K562 (cell line): Measurements from ENCODE around the gene LILRA2. TPM values are rescaled to one million over a fixed set of nuclear protein-coding genes. Genes with fewer than 3 reads are reported as not detected.
A peak's percentile ranks its signal among the peaks of the same experiment; 100 is the strongest.

ENCODE experiments used
- ARHGAP35 ChIP-seq: fragments of 450-650 bp; IDR thresholded peaks from 2 replicates; pipeline ENCODE4 v1.6.1; 2018; ENCODE audit not compliant: partially characterized antibody
- BRD4 ChIP-seq: fragments of 200-600 bp; sonication (generic); IDR thresholded peaks from 2 replicates; pipeline ENCODE4 v1.6.1; 2017; ENCODE audit warnings: inconsistent platforms
- CBFB ChIP-seq: sonication (generic); formaldehyde crosslinking; IDR thresholded peaks from 2 replicates; pipeline ENCODE4 v1.4.0; 2020; ENCODE audit warnings: mild to moderate bottlenecking, missing genetic modification reagents
- CCAR2 ChIP-seq: fragments of 200-400 bp; formaldehyde crosslinking; IDR thresholded peaks from 2 replicates; pipeline ENCODE4 v1.6.1; 2017; ENCODE audit warnings: mild to moderate bottlenecking, low read depth, low read length
- CHCHD3 ChIP-seq: fragments of 250-450 bp; sonication (Bioruptor Pico); IDR thresholded peaks from 2 replicates; pipeline ENCODE4 v2.1.2; 2022; ENCODE audit warnings: mild to moderate bottlenecking
- CREBBP ChIP-seq: IDR thresholded peaks from one replicate; pipeline ENCODE4 v1.6.1; 2012; ENCODE audit warnings: low read depth, mild to moderate bottlenecking, control low read depth, inconsistent platforms, low read length
- CREM ChIP-seq: IDR thresholded peaks from 2 replicates; pipeline ENCODE4 v1.6.1; 2014; ENCODE audit warnings: antibody characterized with exemption, low read depth
- EP400 ChIP-seq: fragments of 450-650 bp; IDR thresholded peaks from 2 replicates; pipeline ENCODE4 v1.6.1; 2017; ENCODE audit warnings: antibody characterized with exemption, mild to moderate bottlenecking, moderate library complexity
- ETS2 ChIP-seq: IDR thresholded peaks from 2 replicates; pipeline ENCODE4 v1.6.1; 2016; ENCODE audit warnings: borderline replicate concordance, missing genetic modification characterization, mild to moderate bottlenecking, moderate library complexity, missing compliant biosample characterization; ENCODE audit not compliant: poor library complexity, severe bottlenecking
- IRF2 ChIP-seq: sonication (generic); formaldehyde crosslinking; IDR thresholded peaks from 2 replicates; pipeline ENCODE4 v1.8.1; 2022; ENCODE audit warnings: mild to moderate bottlenecking, missing genetic modification reagents
- KDM4B ChIP-seq, 2 experiments: fragments of 450-650 bp in 1 of 2; sonication (generic) in 1 of 2; IDR thresholded peaks; 2 replicates each; pipeline ENCODE4 v1.6.1; 2016 to 2017; ENCODE audit warnings: borderline replicate concordance in 2 of 2, antibody characterized with exemption in 1 of 2, low read depth in 1 of 2, mild to moderate bottlenecking in 1 of 2
- KLF13 ChIP-seq: fragments of 450-650 bp; IDR thresholded peaks from 2 replicates; pipeline ENCODE4 v1.6.1; 2016; ENCODE audit warnings: missing genetic modification characterization, low read depth, mild to moderate bottlenecking, missing compliant biosample characterization, moderate library complexity, borderline replicate concordance
- KLF6 ChIP-seq: fragments of 250-450 bp; sonication (Bioruptor Pico); IDR thresholded peaks from 2 replicates; pipeline ENCODE4 v1.4.0; 2020; ENCODE audit warnings: mild to moderate bottlenecking, moderate library complexity, borderline replicate concordance
- NCOA4 ChIP-seq: fragments of 450-650 bp; IDR thresholded peaks from 2 replicates; pipeline ENCODE4 v1.6.1; 2018; ENCODE audit warnings: mild to moderate bottlenecking; ENCODE audit not compliant: partially characterized antibody
- NFIX ChIP-seq: fragments of 250-450 bp; sonication (Bioruptor Pico); IDR thresholded peaks from 2 replicates; pipeline ENCODE4 v1.4.0; 2020; ENCODE audit warnings: low read depth, mild to moderate bottlenecking, moderate library complexity
- NONO ChIP-seq, 2 experiments: fragments of 200-400 bp in 1 of 2; fragments of 450-650 bp in 1 of 2; formaldehyde crosslinking in 1 of 2; IDR thresholded peaks; 2 replicates each; pipeline ENCODE4 v1.6.1; 2017; ENCODE audit warnings: low read depth in 2 of 2, mild to moderate bottlenecking in 2 of 2, moderate library complexity in 2 of 2, low read length in 1 of 2
- PHTF2 ChIP-seq: fragments of 250-450 bp; sonication (Bioruptor Pico); IDR thresholded peaks from 2 replicates; pipeline ENCODE4 v1.5.0; 2021; ENCODE audit warnings: mild to moderate bottlenecking
- RBFOX2 ChIP-seq: fragments of 200-400 bp; formaldehyde crosslinking; IDR thresholded peaks from 2 replicates; pipeline ENCODE4 v1.6.1; 2017; ENCODE audit warnings: low read depth, mild to moderate bottlenecking, low read length, moderate library complexity
- SMARCA4 ChIP-seq: fragments of 450-650 bp; IDR thresholded peaks from 2 replicates; pipeline ENCODE4 v1.6.1; 2016
- SMARCA5 ChIP-seq: fragments of 450-650 bp; IDR thresholded peaks from 2 replicates; pipeline ENCODE4 v1.6.1; 2016
- SMARCE1 ChIP-seq: fragments of 450-650 bp; IDR thresholded peaks from 2 replicates; pipeline ENCODE4 v1.7.1; 2016; ENCODE audit warnings: mild to moderate bottlenecking
- ZNF146 ChIP-seq: IDR thresholded peaks from one replicate; pipeline ENCODE4 v1.6.1; 2018; ENCODE audit warnings: missing compliant biosample characterization; ENCODE audit not compliant: unreplicated experiment
- ZNF311 ChIP-seq: fragments of 250-450 bp; sonication (Bioruptor Pico); IDR thresholded peaks from 2 replicates; pipeline ENCODE4 v1.4.0; 2020; ENCODE audit warnings: mild to moderate bottlenecking, moderate library complexity
- ZNF507 ChIP-seq: conservative IDR thresholded peaks from 2 replicates; pipeline ENCODE4 v1.6.1; 2017; ENCODE audit warnings: missing genetic modification characterization, missing compliant biosample characterization
- ZNF57 ChIP-seq: fragments of 450-650 bp; formaldehyde crosslinking; IDR thresholded peaks from 2 replicates; pipeline ENCODE4 v1.4.0; 2020; ENCODE audit warnings: mild to moderate bottlenecking, moderate library complexity
- ZNF79 ChIP-seq: fragments of 250-450 bp; sonication (Bioruptor Pico); IDR thresholded peaks from 2 replicates; pipeline ENCODE4 v1.4.0; 2020; ENCODE audit warnings: low read depth, mild to moderate bottlenecking, moderate library complexity
- ZSCAN29 ChIP-seq: fragments of 450-650 bp; IDR thresholded peaks from 2 replicates; pipeline ENCODE4 v1.6.1; 2017
- polyA plus RNA-seq, 8 experiments: library from polyadenylated mRNA; depleted of rRNA in 4 of 8; stranded (reverse) in 5 of 8; unstranded in 3 of 8; fragments of >200 nt; fragmentation: Nextera tagmentation in 2 of 8; fragmentation: Illumina TruSeq in 1 of 8; extraction: Ambion mirVana in 2 of 8; extraction: Trizol in 1 of 8; gene quantifications; 2 replicates each; pipeline versions ENCODE4 v1.2.1 to v1.2.3, GENCODE V29; 2011 to 2014; ENCODE audit warnings: inconsistent platforms in 1 of 8, missing spikeins in 1 of 8
- total RNA-seq, 7 experiments: library from RNA; depleted of rRNA in 6 of 7; stranded (reverse); fragments of >200 nt in 6 of 7; fragmentation: Illumina TruSeq in 2 of 7; extraction: Trizol in 2 of 7; gene quantifications; 2 replicates each; pipeline versions ENCODE4 v1.2.1 to v1.2.3, GENCODE V29; 2011 to 2021; ENCODE audit warnings: low replicate concordance in 1 of 7
- TF ChIP-seq, protein P1 (sequence below): fragments of 250-450 bp; sonication (Bioruptor Pico); IDR thresholded peaks from 2 replicates; pipeline ENCODE4 v1.5.0; 2020; ENCODE audit warnings: mild to moderate bottlenecking
- TF ChIP-seq, protein P2 (sequence below): fragments of 250-450 bp; sonication (Bioruptor Pico); IDR thresholded peaks from 2 replicates; pipeline ENCODE4 v1.4.0; 2020

LILRA2 gene
- total and polyA plus RNA-seq, 9 of the 15 experiments (the other 6 are each of a cell fraction or from before 2014, with no cell fraction given), result 0.32 to 2.1 (median 0.96) TPM

DNA sequence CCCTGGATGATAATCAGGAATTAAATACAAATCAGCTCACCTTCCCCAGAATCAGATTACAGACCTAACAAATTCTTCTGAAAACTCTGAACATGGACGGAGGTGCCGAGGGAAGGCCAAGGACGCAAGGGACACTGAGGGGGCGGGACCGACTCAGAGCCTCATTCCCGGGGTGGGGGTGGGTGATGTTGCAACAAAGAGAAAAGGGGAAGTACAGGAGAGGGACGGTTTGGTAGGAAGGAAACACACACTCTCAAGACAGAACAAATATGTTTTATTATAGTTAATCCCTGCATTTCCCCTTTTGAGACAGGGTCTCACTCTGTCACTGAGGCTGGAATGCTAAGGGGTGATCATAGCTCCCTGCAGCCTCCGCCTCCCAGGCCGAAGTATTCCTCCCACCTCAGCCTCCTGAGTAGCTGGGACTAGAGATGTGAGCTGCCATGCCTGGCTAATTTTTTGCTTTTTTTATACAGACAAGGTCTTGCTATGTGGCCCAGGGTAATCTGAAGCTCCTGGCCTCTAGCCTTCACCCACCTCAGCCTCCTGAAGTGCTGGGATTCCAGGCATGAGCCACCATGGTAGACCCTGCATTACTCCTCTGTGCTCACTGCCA is 786 bp upstream of the LILRA2 start (continued):
- no peak for TF ChIP-seq ZNF507 (tag)
- TF ChIP-seq SMARCA4, result 0 out of 2 replicates have a peak, but pooled peaks have one; percentile 50
- TF ChIP-seq PHTF2 (CRISPR knock-in tag), result no peak
- TF ChIP-seq CREM, result peak; percentile 45; the same call in 1 of the 2 replicates
- no peak for TF ChIP-seq NONO (IDR thresholded peaks at IDR 0.05; ENCODE audit: low read depth in 2 of 2, low read length in 1 of 2)
- peak; percentile 55; the same call in 1 of the 2 replicates for TF ChIP-seq SMARCE1
- TF ChIP-seq, protein P1, sequence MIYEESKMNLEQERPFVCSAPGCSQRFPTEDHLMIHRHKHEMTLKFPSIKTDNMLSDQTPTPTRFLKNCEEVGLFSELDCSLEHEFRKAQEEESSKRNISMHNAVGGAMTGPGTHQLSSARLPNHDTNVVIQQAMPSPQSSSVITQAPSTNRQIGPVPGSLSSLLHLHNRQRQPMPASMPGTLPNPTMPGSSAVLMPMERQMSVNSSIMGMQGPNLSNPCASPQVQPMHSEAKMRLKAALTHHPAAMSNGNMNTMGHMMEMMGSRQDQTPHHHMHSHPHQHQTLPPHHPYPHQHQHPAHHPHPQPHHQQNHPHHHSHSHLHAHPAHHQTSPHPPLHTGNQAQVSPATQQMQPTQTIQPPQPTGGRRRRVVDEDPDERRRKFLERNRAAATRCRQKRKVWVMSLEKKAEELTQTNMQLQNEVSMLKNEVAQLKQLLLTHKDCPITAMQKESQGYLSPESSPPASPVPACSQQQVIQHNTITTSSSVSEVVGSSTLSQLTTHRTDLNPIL (CRISPR knock-in tag), result no peak
- TF ChIP-seq KLF13 (tag), result no peak
- no peak for TF ChIP-seq CBFB
- no peak for TF ChIP-seq ZNF311 (CRISPR knock-in tag)
- TF ChIP-seq ZNF79 (CRISPR knock-in tag), result no peak
- no peak for TF ChIP-seq CREBBP
- TF ChIP-seq ZSCAN29, result no peak
- no peak for TF ChIP-seq NCOA4
- TF ChIP-seq RBFOX2, result no peak
- no peak for TF ChIP-seq CHCHD3 (CRISPR knock-in tag)
- TF ChIP-seq BRD4, result no peak
- no peak for TF ChIP-seq IRF2 (CRISPR knock-in tag)
- no peak for TF ChIP-seq SMARCA5
- TF ChIP-seq KLF6 (CRISPR knock-in tag), result no peak
- TF ChIP-seq ZNF57 (CRISPR knock-in tag), result no peak
- TF ChIP-seq KDM4B (IDR thresholded peaks at IDR 0.05; ENCODE audit: borderline replicate concordance in 2 of 2, low read depth in 1 of 2), result no peak
- no peak for TF ChIP-seq ZNF146 (CRISPR knock-in tag)
- TF ChIP-seq, protein P2, sequence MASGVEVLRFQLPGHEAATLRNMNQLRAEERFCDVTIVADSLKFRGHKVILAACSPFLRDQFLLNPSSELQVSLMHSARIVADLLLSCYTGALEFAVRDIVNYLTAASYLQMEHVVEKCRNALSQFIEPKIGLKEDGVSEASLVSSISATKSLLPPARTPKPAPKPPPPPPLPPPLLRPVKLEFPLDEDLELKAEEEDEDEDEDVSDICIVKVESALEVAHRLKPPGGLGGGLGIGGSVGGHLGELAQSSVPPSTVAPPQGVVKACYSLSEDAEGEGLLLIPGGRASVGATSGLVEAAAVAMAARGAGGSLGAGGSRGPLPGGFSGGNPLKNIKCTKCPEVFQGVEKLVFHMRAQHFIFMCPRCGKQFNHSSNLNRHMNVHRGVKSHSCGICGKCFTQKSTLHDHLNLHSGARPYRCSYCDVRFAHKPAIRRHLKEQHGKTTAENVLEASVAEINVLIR (CRISPR knock-in tag), result no peak
- TF ChIP-seq CCAR2, result no peak
- TF ChIP-seq ARHGAP35, result no peak
- no peak for TF ChIP-seq EP400
- no peak for TF ChIP-seq ETS2 (tag)
- TF ChIP-seq NFIX (CRISPR knock-in tag), result no peak
